Kidney epithelial cell (primary cell): ENCODE measurements around the gene AP5B1. TPM values are rescaled to one million over a fixed set of nuclear protein-coding genes. Genes with fewer than 3 reads are reported as not detected.

ENCODE experiments used
- DNase-seq: peaks from one replicate; pipeline ENCODE4 v3.0.0-alpha.2; 2010; ENCODE audit warnings: low read depth
- H3K27me3 ChIP-seq: 2 replicates; pipeline ENCODE4 v1.6.0; 2011; ENCODE audit warnings: low read length; ENCODE audit not compliant: control insufficient read depth, insufficient read depth
- H3K36me3 ChIP-seq: 2 replicates; pipeline ENCODE4 v1.5.1; 2011; ENCODE audit warnings: low read length; ENCODE audit not compliant: control insufficient read depth, insufficient read depth
- H3K4me3 ChIP-seq: 2 replicates; pipeline ENCODE4 v1.5.1; 2011; ENCODE audit warnings: low read depth, mild to moderate bottlenecking, control low read depth, low read length
- total RNA-seq: library from RNA; depleted of rRNA; stranded (reverse); fragments of >200 nt; gene quantifications from 2 replicates; pipeline ENCODE4 v1.2.3, GENCODE V29; 2015
- TF ChIP-seq, protein P1 (sequence below): IDR thresholded peaks from 2 replicates; pipeline ENCODE4 v1.5.1; 2011; ENCODE audit warnings: mild to moderate bottlenecking, moderate library complexity, low read length, control low read depth, inconsistent platforms; ENCODE audit not compliant: insufficient read depth, poor library complexity, severe bottlenecking

Gene AP5B1
- total RNA-seq, 1 donor from 2014 or later: 21.7 TPM

- Histone ChIP-seq H3K36me3 (no peaks in the 10 kb centered on the region), H3K27me3 (peaks cover 31% of the 10 kb centered on the region), H3K4me3 (no peak overlapping the region)
- TF ChIP-seq, protein P1, sequence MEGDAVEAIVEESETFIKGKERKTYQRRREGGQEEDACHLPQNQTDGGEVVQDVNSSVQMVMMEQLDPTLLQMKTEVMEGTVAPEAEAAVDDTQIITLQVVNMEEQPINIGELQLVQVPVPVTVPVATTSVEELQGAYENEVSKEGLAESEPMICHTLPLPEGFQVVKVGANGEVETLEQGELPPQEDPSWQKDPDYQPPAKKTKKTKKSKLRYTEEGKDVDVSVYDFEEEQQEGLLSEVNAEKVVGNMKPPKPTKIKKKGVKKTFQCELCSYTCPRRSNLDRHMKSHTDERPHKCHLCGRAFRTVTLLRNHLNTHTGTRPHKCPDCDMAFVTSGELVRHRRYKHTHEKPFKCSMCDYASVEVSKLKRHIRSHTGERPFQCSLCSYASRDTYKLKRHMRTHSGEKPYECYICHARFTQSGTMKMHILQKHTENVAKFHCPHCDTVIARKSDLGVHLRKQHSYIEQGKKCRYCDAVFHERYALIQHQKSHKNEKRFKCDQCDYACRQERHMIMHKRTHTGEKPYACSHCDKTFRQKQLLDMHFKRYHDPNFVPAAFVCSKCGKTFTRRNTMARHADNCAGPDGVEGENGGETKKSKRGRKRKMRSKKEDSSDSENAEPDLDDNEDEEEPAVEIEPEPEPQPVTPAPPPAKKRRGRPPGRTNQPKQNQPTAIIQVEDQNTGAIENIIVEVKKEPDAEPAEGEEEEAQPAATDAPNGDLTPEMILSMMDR: no peak
- DNase-seq: no peak
Measured at GRCh38 chr11:65796726-65797601, 16.2 kb upstream of the AP5B1 start.

- Histone ChIP-seq H3K36me3 (no peaks in the 10 kb centered on the region), H3K27me3 (peaks cover 30% of the 10 kb centered on the region), H3K4me3 (no peak overlapping the region)
- TF ChIP-seq, protein P1: no peak
- no peak for DNase-seq
Measured at GRCh38 chr11:65794570-65795510, 14.1 kb upstream of the AP5B1 start.

DNA sequence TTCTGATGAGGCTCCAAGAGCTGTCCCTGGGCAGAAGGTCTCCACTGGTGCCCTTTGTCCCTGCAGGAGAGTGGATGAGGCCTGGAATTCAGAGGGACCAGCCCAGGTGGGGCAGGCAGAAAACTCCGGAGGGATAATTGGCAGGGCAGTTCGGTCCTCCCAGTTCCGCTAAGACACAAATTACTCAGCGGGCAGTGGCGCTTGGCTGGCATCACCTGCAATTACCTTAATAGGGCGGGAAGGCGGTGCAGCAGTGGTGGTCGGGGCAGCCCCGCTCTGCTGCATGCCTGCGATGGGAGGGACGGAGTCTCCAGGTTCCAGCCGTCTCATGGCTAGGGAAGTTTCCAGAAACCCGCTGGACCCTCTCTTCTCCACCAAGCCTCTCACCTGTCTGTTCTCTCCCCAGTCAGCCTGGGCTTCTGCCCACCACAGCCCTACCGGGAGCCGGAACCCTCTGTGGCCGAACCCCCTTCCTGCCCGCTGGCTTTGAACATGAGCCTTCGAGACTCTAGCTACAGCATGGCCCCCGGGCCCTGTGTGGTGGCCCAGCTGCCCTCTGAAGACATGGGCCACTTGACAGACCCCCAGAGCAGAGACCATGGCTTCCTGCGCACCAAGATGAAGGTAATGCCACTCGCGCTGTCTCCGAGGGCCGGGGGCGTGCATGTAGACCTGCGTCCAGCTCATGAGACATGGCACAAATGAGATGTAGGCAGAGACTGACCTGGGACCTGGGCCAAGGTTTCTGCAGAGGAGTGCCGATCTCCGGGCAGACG, 13.0 kb upstream of the AP5B1 start:
- TF ChIP-seq, protein P1: no peak
- no peak for DNase-seq
- H3K36me3 ChIP-seq: no peaks in the 10 kb centered on the region
- peaks cover 30% of the 10 kb centered on the region for H3K27me3 ChIP-seq
- H3K4me3 ChIP-seq: no peak overlapping the region

DNA sequence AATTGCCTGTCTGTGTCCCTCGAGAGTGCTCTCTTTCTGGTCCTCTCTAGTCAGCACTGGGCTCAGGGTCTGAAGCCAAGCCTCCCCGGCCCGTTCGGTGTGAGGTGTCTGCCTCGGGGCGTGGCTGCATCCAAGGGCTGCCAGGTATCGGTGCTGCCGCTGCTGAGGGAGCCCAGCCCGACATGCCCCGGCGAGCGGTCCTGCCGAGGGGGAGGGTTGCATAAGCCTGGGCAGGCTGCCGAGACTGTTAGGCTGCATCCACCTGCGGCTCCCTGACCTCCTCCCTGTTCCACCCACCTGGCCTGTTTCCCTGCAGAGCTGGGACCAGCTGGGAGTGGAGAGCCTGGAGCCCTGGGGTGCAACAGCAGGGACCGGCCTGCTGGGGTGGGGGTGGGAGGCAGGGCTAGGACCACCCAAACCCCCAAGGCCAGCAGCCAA, 12.4 kb upstream of the AP5B1 start:
- TF ChIP-seq, protein P1: no peak
- DNase-seq: no peak
- H3K27me3 ChIP-seq: peaks cover 37% of the 10 kb centered on the region
- H3K36me3 ChIP-seq: no peaks in the 10 kb centered on the region
- no peak overlapping the region for H3K4me3 ChIP-seq

DNA sequence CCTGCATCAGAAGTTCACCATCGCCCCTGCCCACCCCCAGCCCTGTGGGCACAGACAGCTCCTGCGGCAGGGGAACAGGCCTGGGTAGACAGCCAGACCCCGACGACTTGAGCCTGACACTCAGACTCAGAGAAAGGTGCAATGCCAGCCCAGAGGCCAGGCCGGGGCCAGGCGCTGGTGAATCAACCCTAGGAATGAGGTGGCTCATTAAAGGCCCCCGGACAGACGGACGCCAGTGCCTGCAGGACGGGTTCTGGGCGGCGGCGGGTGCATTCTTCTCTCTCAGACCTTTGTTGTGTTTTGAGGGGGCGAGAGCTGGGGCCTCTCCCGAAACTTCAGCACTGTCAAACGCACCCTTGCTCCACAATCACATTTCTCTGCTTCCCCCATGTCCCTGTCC, 11.7 kb upstream of the AP5B1 start:
- no peaks in the 10 kb centered on the region for H3K36me3 ChIP-seq
- H3K4me3 ChIP-seq: no peak overlapping the region
- TF ChIP-seq, protein P1: no peak
- H3K27me3 ChIP-seq: peaks cover 44% of the 10 kb centered on the region
- no peak for DNase-seq
